Right ventricle myocardium inferior (tissue), 1 donor: ENCODE results near the gene CCN6. TPM values are rescaled to one million over a fixed set of nuclear protein-coding genes. Genes with fewer than 3 reads are reported as not detected.
"Not testable (repeated sequence)": the region's sequence is repeated elsewhere in the genome, so short reads cannot be mapped to it uniquely, and the experiment has no call there.

Experiments used
- ATAC-seq: fragments of 200-7000 bp; cut with Tn5 transposase; one replicate; pipeline ENCODE4 v1.9.1; 2020; ENCODE audit warnings: mild to moderate bottlenecking, moderate library complexity
- DNase-seq: peaks from one replicate; pipeline ENCODE4 v3.0.0; 2021; ENCODE audit errors: missing footprints
- intact Hi-C: fragments of 100-400 bp; cut with DNase I; formaldehyde crosslinking; loops from one replicate; pipeline ENCODE4 v1.11.0; 2022
- total RNA-seq: library from RNA; stranded (reverse); fragmentation: NEBNext Ultra II Directional; extraction: Animal tissue kit (Norgen Biotek cat#: 25700); gene quantifications from one replicate; pipeline ENCODE4 v1.2.1, GENCODE V29; 2021
- donor health status: DM: no; HTN: yes; CAD: no; lungs with severe emphysema.

The CCN6 gene
- total RNA-seq, 1 donor from 2014 or later = not detected

- intact Hi-C loops = loop anchor here (5.0 kb wide), 2 partner anchors 42 to 787 kb away; a partner anchor contains a TSS
- ATAC-seq = no peak
- no peak for DNase-seq
These were observed 9.7 kb upstream of the CCN6 start for GRCh38 chr6:112044196-112044595.

- intact Hi-C loops = loop anchor here (5.0 kb wide), 2 partner anchors 43 to 788 kb away; a partner anchor contains a TSS
- ATAC-seq = no peak
These were observed 9.0 kb upstream of the CCN6 start for GRCh38 chr6:112044856-112045255.

GRCh38 chr6:112047523-112047922 lies 6.4 kb upstream of the CCN6 start:
- ATAC-seq, intact Hi-C loops, DNase-seq: not testable (repeated sequence)

More at GRCh38 chr6:112044856-112045255, 9.0 kb upstream of the CCN6 start:
- no peak for DNase-seq

GRCh38 chr6:112049026-112049799 lies 4.7 kb upstream of the CCN6 start:
- ATAC-seq (no peak), DNase-seq (no peak)
- intact Hi-C loops = no loop called here

GRCh38 chr6:112049996-112050395 lies 3.9 kb upstream of the CCN6 start:
- ATAC-seq (no peak), DNase-seq (no peak)
- intact Hi-C loops = no loop called here

DNA sequence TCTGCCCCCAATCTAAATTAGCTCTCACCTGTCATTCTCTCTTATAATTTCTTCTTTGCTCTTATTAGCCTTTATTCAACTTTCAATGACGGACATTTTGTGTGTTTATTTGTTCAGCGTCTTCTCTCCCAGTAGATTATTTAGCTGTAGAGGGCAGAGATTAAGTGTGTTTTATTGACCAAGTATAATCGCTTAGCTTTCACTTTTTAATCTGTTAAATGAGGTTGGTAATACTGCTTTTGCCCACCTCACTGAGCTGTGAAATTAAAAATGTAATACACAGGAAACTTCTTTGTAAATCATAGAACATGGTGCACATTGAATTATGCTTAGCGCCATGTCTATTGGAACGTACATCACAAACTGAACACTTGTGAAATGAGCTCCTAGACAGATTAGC lies 3.5 kb upstream of the CCN6 start:
- no peak for ATAC-seq
- DNase-seq = no peak
- intact Hi-C loops = no loop called here

- DNase-seq, intact Hi-C loops, ATAC-seq: not testable (repeated sequence)
These were observed 2.6 kb upstream of the CCN6 start for GRCh38 chr6:112051251-112051740.

- DNase-seq (peak; percentile 49), ATAC-seq (no peak)
- intact Hi-C loops = no loop called here
These were observed 769 bp downstream of the CCN6 start for GRCh38 chr6:112054555-112055190.

DNA sequence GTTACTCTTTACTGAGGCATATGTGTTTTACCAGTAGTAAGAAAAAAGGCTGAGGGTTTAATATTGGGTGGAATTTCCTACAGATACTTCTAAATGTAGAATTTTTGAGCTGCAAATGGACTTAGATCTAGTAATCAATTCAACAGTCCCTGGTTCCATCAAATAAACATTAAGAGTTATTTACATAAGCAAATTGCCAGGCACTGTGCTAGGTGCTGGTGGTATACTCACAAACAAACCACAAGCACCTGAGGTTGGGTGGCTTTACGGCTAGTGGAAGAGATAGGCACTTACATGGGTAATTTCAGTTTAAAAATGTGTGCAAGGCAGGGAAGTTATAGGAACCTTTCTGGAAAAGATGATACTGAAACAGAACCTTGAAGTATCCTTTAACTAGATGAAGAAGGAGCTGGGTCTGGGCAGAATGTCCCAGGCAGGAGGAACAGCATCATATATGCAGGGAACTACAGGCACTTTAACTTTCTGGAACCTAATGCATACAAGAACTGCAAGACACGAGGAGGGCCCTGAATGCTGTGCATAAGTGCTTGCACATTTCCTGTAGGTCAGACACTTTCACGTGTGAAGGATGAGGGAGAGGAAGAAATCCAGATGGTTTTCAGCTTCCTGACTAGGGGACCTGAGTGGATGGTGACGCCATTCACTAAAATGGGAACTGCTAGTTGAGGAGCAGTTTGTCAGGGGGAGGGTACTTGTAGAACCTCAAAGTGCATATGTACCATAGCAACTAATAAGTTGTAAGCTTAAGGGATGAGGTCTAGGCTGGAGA lies 4.5 kb downstream of the CCN6 start:
- intact Hi-C loops = no loop called here
- ATAC-seq (no peak), DNase-seq (no peak)

DNA sequence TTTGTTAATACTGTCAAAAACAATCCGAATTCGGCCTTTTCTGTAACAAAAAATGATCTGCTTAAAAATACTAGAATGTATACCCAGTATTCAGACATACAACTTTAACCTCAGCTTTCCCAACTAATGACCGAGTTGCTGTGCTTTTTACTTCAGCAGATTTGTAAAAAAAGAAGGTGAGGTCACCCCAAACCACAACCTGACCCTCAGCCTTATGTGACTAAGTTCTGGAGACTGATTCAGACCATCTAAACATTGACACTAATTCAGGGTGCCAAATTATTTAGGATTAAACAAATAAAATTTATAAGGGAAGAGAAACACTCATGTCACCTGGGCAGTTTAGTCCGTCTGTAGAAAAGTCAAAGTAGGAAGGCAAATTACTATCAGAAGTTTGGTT lies 7.7 kb downstream of the CCN6 start:
- ATAC-seq = no peak
- no peak for DNase-seq
- intact Hi-C loops = no loop called here

DNA sequence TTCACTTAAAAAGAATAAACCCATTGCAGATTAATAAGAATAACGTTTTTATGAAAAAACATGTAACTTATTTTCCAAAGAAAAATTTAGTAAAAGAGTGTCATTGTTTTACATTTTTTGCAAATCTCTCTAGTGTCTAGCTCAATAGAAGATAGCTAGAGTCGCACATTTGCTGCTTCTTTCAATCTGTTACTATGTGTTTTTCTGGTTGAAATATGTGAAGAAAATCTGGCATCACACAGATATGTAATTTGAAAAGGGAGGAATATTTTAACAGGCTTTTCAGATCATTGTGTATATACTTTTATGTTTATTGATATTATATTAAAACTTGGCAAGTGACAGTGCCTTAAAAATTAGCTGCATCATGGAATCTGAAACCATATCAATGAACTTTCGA lies 9.1 kb downstream of the CCN6 start:
- intact Hi-C loops = no loop called here
- no peak for DNase-seq
- ATAC-seq = no peak

- ATAC-seq (no peak), DNase-seq (no peak)
- intact Hi-C loops = no loop called here
These were observed 11.6 kb downstream of the CCN6 start for GRCh38 chr6:112065426-112065986.

GRCh38 chr6:112066606-112067005 lies 12.7 kb downstream of the CCN6 start:
- DNase-seq (no peak), ATAC-seq (no peak)
- intact Hi-C loops = no loop called here

GRCh38 chr6:112081569-112081968 lies 27.7 kb downstream of the CCN6 start:
- no peak for DNase-seq
- ATAC-seq = no peak
- intact Hi-C loops = no loop called here

GRCh38 chr6:112085286-112086065 lies 31.6 kb downstream of the CCN6 start:
- intact Hi-C loops = loop anchor here (5.0 kb wide), 1 partner anchor 182 kb away; no protein-coding TSS in a partner anchor
- no peak for DNase-seq
- ATAC-seq = peak; percentile 48

- DNase-seq (no peak), ATAC-seq (peak; percentile 14)
- intact Hi-C loops = loop anchor here (5.0 kb wide), 1 partner anchor 181 kb away; no protein-coding TSS in a partner anchor
These were observed 32.8 kb downstream of the CCN6 start for GRCh38 chr6:112086744-112087135.

DNA sequence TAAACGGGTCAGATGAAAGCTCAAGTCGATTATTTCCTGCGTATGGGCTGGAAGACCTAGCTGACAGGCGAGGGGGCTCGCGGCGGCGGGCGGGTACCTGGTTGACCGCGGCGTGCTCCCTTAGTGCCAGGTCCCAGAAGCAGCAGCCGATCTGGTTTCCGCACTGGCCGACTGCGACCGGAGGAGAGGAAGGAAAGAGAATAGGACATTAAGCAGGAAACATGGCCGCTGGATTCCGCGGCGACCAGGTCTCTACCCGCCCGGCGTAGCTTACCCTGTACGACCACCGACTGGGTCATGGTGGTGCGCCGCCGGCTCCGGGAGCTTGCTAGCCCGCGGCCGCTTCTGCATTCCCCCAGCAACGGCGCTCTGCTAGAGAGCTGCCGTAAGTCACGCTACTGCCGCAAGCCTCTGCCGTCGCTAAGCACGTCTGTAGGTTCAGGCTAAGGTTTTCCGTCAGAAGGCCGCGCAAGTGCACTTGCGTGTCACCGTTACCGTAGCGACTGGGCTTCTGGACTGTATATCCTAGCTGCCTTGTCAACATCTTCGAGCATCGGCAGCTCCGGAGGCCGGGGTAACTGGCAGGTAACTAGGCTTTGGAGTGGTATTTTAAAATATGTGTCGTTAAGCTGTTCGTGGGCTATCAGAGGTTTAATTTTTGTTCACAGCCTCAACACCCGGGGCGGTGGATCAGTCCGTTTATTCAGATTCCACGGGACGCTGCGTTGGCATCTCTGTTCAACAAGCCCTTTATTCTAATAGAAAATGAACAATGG lies 33.4 kb downstream of the CCN6 start, which contains the start of the genes FAM229B and TUBE1:
TSS of gene FAM229B (plus strand) at position 456 of the 776 bp plus-strand sequence. CDS start 11,693 bp downstream, outside the sequence.
TSS of gene TUBE1 (minus strand) at position 347 of the 776 bp plus-strand sequence. CDS start at position 299, 48 bp downstream.
- intact Hi-C loops = loop anchor here (5.0 kb wide), 1 partner anchor 180 kb away; no protein-coding TSS in a partner anchor
- peak; percentile 95 for DNase-seq
- ATAC-seq = peak; percentile 96
